HEK293 (cell line): ENCODE data around the gene SNRNP40.
A peak's percentile ranks its signal among the peaks of the same experiment; 100 is the strongest.

ENCODE experiments used
- CTCF ChIA-PET: fragments of 350-600 bp; formaldehyde crosslinking; extraction: SDS; loops from one replicate; lab custom pipeline; 2021; ENCODE audit warnings: antibody characterized with exemption; lab: Yijun Ruan, JAX
- POLR2A ChIA-PET: fragments of 300-600 bp; formaldehyde crosslinking; extraction: SDS; loops from one replicate; lab custom pipeline; 2020; ENCODE audit warnings: antibody characterized with exemption, inconsistent platforms; lab: Yijun Ruan, JAX
- H3K27ac ChIP-seq: fragments of 200-500 bp; sonication (Bioruptor generic); 2 replicates; pipeline ENCODE4 v1.5.1; 2014; ENCODE audit warnings: low read depth, low read length, control low read depth, inconsistent platforms; ENCODE audit errors: extremely low read depth
- H3K36me3 ChIP-seq, 2 experiments: fragments of 200-500 bp in 1 of 2; sonication (Bioruptor generic) in 1 of 2; 1 replicate in 1 of 2; 2 replicates in 1 of 2; pipeline ENCODE4 v1.5.1; 2014 to 2017; ENCODE audit warnings: inconsistent platforms in 2 of 2, low read length in 2 of 2; ENCODE audit not compliant: control insufficient read depth in 2 of 2, insufficient read depth in 1 of 2
- H3K4me1 ChIP-seq: fragments of 200-500 bp; sonication (Bioruptor generic); 2 replicates; pipeline ENCODE4 v1.5.1; 2014; ENCODE audit warnings: mild to moderate bottlenecking, low read length, inconsistent platforms; ENCODE audit not compliant: control insufficient read depth, insufficient read depth
- H3K4me3 ChIP-seq: 2 replicates; pipeline ENCODE4 v1.5.1; 2011; ENCODE audit warnings: low read depth, mild to moderate bottlenecking, control low read depth, low read length, moderate library complexity
- H3K9me3 ChIP-seq: fragments of 200-500 bp; sonication (Bioruptor generic); 2 replicates; pipeline ENCODE4 v1.5.1; 2014; ENCODE audit warnings: low read depth, low read length, inconsistent platforms; ENCODE audit not compliant: control insufficient read depth, insufficient read depth
- GFI1B ChIP-seq: fragments of 450-650 bp; formaldehyde crosslinking; IDR thresholded peaks from 2 replicates; pipeline ENCODE4 v1.5.1; 2016; ENCODE audit warnings: missing biosample characterization, missing genetic modification characterization
- RBAK ChIP-seq: fragments of 450-650 bp; formaldehyde crosslinking; IDR thresholded peaks from 2 replicates; pipeline ENCODE4 v1.5.1; 2016; ENCODE audit warnings: missing biosample characterization, missing genetic modification characterization
- SALL2 ChIP-seq: fragments of 450-650 bp; formaldehyde crosslinking; IDR thresholded peaks from 2 replicates; pipeline ENCODE4 v1.5.0; 2017; ENCODE audit warnings: missing biosample characterization, mild to moderate bottlenecking, missing genetic modification characterization, borderline replicate concordance
- SP3 ChIP-seq: fragments of 450-650 bp; formaldehyde crosslinking; IDR thresholded peaks from 2 replicates; pipeline ENCODE4 v1.5.1; 2016; ENCODE audit warnings: missing biosample characterization, missing genetic modification characterization
- ZBTB10 ChIP-seq: fragments of 450-650 bp; formaldehyde crosslinking; IDR thresholded peaks from 2 replicates; pipeline ENCODE4 v1.5.1; 2016; ENCODE audit warnings: missing biosample characterization, missing genetic modification characterization
- ZBTB21 ChIP-seq: fragments of 450-650 bp; formaldehyde crosslinking; IDR thresholded peaks from 2 replicates; pipeline ENCODE4 v1.5.1; 2017; ENCODE audit warnings: missing biosample characterization, missing genetic modification characterization
- ZEB2 ChIP-seq: fragments of 450-650 bp; formaldehyde crosslinking; IDR thresholded peaks from 2 replicates; pipeline ENCODE4 v1.5.1; 2016; ENCODE audit warnings: missing biosample characterization, missing genetic modification characterization
- ZFP3 ChIP-seq: fragments of 450-650 bp; formaldehyde crosslinking; IDR thresholded peaks from 2 replicates; pipeline ENCODE4 v1.5.1; 2016; ENCODE audit warnings: low read depth, missing biosample characterization, missing genetic modification characterization
- ZFP41 ChIP-seq: fragments of 450-650 bp; formaldehyde crosslinking; IDR thresholded peaks from 2 replicates; pipeline ENCODE4 v1.5.1; 2016; ENCODE audit warnings: missing biosample characterization, missing genetic modification characterization, borderline replicate concordance
- ZIC2 ChIP-seq: fragments of 450-650 bp; formaldehyde crosslinking; IDR thresholded peaks from 2 replicates; pipeline ENCODE4 v1.5.1; 2016; ENCODE audit warnings: missing biosample characterization, missing genetic modification characterization
- ZNF155 ChIP-seq: fragments of 450-650 bp; formaldehyde crosslinking; IDR thresholded peaks from 2 replicates; pipeline ENCODE4 v1.5.1; 2016; ENCODE audit warnings: missing biosample characterization, missing genetic modification characterization
- ZNF157 ChIP-seq: fragments of 450-650 bp; formaldehyde crosslinking; IDR thresholded peaks from 2 replicates; pipeline ENCODE4 v1.5.1; 2016; ENCODE audit warnings: missing biosample characterization, missing genetic modification characterization
- ZNF248 ChIP-seq: fragments of 450-650 bp; formaldehyde crosslinking; IDR thresholded peaks from 2 replicates; pipeline ENCODE4 v1.5.1; 2017; ENCODE audit warnings: missing biosample characterization, missing genetic modification characterization
- ZNF311 ChIP-seq: fragments of 450-650 bp; formaldehyde crosslinking; IDR thresholded peaks from 2 replicates; pipeline ENCODE4 v1.5.1; 2017; ENCODE audit warnings: missing biosample characterization, missing genetic modification characterization, borderline replicate concordance
- ZNF350 ChIP-seq: fragments of 450-650 bp; formaldehyde crosslinking; IDR thresholded peaks from 2 replicates; pipeline ENCODE4 v1.5.0; 2017; ENCODE audit warnings: missing biosample characterization, mild to moderate bottlenecking, missing genetic modification characterization
- ZNF391 ChIP-seq: fragments of 450-650 bp; formaldehyde crosslinking; IDR thresholded peaks from 2 replicates; pipeline ENCODE4 v1.5.1; 2016; ENCODE audit warnings: low read depth, missing biosample characterization, missing genetic modification characterization, borderline replicate concordance
- ZNF423 ChIP-seq: fragments of 450-650 bp; formaldehyde crosslinking; IDR thresholded peaks from 2 replicates; pipeline ENCODE4 v1.5.1; 2016; ENCODE audit warnings: missing biosample characterization, missing genetic modification characterization
- ZNF514 ChIP-seq: fragments of 450-650 bp; formaldehyde crosslinking; IDR thresholded peaks from 2 replicates; pipeline ENCODE4 v1.5.1; 2016; ENCODE audit warnings: missing biosample characterization, missing genetic modification characterization
- ZNF670 ChIP-seq: fragments of 450-650 bp; formaldehyde crosslinking; IDR thresholded peaks from 2 replicates; pipeline ENCODE4 v1.5.1; 2016; ENCODE audit warnings: missing biosample characterization, missing genetic modification characterization, low read depth
- ZNF692 ChIP-seq: fragments of 450-650 bp; formaldehyde crosslinking; IDR thresholded peaks from 2 replicates; pipeline ENCODE4 v1.5.1; 2016; ENCODE audit warnings: missing biosample characterization, missing genetic modification characterization
- ZNF701 ChIP-seq: fragments of 450-650 bp; formaldehyde crosslinking; IDR thresholded peaks from 2 replicates; pipeline ENCODE4 v1.5.1; 2016; ENCODE audit warnings: missing biosample characterization, missing genetic modification characterization
- ZNF747 ChIP-seq: fragments of 450-650 bp; formaldehyde crosslinking; IDR thresholded peaks from 2 replicates; pipeline ENCODE4 v1.5.1; 2016; ENCODE audit warnings: missing biosample characterization, missing genetic modification characterization
- ZNF777 ChIP-seq: fragments of 450-650 bp; formaldehyde crosslinking; IDR thresholded peaks from 2 replicates; pipeline ENCODE4 v1.5.1; 2017; ENCODE audit warnings: missing biosample characterization, missing genetic modification characterization, borderline replicate concordance
- ZNF792 ChIP-seq: fragments of 450-650 bp; formaldehyde crosslinking; IDR thresholded peaks from 2 replicates; pipeline ENCODE4 v1.5.1; 2016; ENCODE audit warnings: missing biosample characterization, missing genetic modification characterization
- ZNF843 ChIP-seq: fragments of 450-650 bp; formaldehyde crosslinking; IDR thresholded peaks from 2 replicates; pipeline ENCODE4 v1.5.1; 2016; ENCODE audit warnings: missing biosample characterization, missing genetic modification characterization
- ZSCAN30 ChIP-seq: fragments of 450-650 bp; IDR thresholded peaks from 2 replicates; pipeline ENCODE4 v1.5.1; 2018; ENCODE audit warnings: missing biosample characterization, mild to moderate bottlenecking, missing genetic modification characterization, moderate library complexity
- TF ChIP-seq, protein P1 (sequence below): fragments of 450-650 bp; formaldehyde crosslinking; IDR thresholded peaks from 2 replicates; pipeline ENCODE4 v1.5.1; 2016; ENCODE audit warnings: missing biosample characterization, missing genetic modification characterization
- TF ChIP-seq, protein P2 (sequence below): fragments of 450-650 bp; formaldehyde crosslinking; IDR thresholded peaks from 2 replicates; pipeline ENCODE4 v1.5.1; 2016; ENCODE audit warnings: missing biosample characterization, missing genetic modification characterization
- TF ChIP-seq, protein P3 (sequence below): fragments of 450-650 bp; formaldehyde crosslinking; IDR thresholded peaks from 2 replicates; pipeline ENCODE4 v1.5.1; 2017; ENCODE audit warnings: missing biosample characterization, missing genetic modification characterization

The SNRNP40 gene

GRCh38 chr1:31296486-31297276, at the start of gene SNRNP40, which contains the start of gene ZCCHC17:
Gene SNRNP40 (minus strand): TSS chr1:31296788. CDS start chr1:31296751, 37 bp downstream.
Gene ZCCHC17 (plus strand): TSS chr1:31297032. CDS start chr1:31310099, 13,067 bp downstream.
- Histone ChIP-seq H3K4me1 (peaks cover 8% of the 10 kb centered on the region; the same call in 1 of the 2 replicates), H3K36me3 (peaks cover 18 to 42% of the 10 kb centered on the region in 2 experiments), H3K27ac (peak within 1 kb of the TSS; percentile 40; the same call in 1 of the 2 replicates), H3K4me3 (peak within 1 kb of the TSS; percentile 86), H3K9me3 (no peaks in the 10 kb centered on the region)
- ChIA-PET POLR2A (interaction anchor here (0.5 to 2.2 kb wide), 38 partner anchors 9 to 348 kb away, joined by 3 to 39 read pairs (median 4); partner anchors contain the start of genes FABP3 and PEF1), CTCF (interaction anchor here (0.5 to 2.5 kb wide), 5 partner anchors 12 to 115 kb away, joined by 3 to 20 read pairs (median 4); no protein-coding TSS in a partner anchor)
- TF ChIP-seq ZNF423 (no peak), ZFP3 (tag by site-specific recombination) (no peak), ZNF248 (tag by site-specific recombination) (no peak), SALL2 (tag by site-specific recombination) (no peak), ZEB2 (tag by site-specific recombination) (no peak), ZNF747 (tag by site-specific recombination) (no peak), ZIC2 (tag by site-specific recombination) (no peak), ZFP41 (no peak), ZNF792 (tag by site-specific recombination) (no peak; the same call in 1 of the 2 replicates), ZBTB21 (peak; percentile 37), ZNF157 (no peak), ZNF692 (tag by site-specific recombination) (peak; percentile 35), ZBTB10 (tag by site-specific recombination) (peak; percentile 60; the same call in 1 of the 2 replicates), ZNF701 (tag by site-specific recombination) (no peak), SP3 (tag by site-specific recombination) (peak; percentile 84), ZNF670 (tag by site-specific recombination) (no peak), ZNF311 (tag by site-specific recombination) (no peak), ZNF155 (tag by site-specific recombination) (no peak), ZSCAN30 (peak; percentile 48), RBAK (tag by site-specific recombination) (no peak), ZNF514 (tag by site-specific recombination) (no peak), ZNF777 (tag by site-specific recombination) (no peak), ZNF391 (tag by site-specific recombination) (peak; percentile 77), GFI1B (tag by site-specific recombination) (no peak), ZNF843 (tag by site-specific recombination) (no peak), ZNF350 (tag by site-specific recombination) (no peak)
- TF ChIP-seq, protein P1, sequence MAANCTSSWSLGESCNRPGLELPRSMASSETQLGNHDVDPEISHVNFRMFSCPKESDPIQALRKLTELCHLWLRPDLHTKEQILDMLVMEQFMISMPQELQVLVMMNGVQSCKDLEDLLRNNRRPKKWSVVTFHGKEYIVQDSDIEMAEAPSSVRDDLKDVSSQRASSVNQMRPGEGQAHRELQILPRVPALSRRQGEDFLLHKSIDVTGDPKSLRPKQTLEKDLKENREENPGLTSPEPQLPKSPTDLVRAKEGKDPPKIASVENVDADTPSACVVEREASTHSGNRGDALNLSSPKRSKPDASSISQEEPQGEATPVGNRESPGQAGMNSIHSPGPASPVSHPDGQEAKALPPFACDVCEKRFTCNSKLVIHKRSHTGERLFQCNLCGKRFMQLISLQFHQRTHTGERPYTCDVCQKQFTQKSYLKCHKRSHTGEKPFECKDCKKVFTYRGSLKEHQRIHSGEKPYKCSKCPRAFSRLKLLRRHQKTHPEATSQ (tag by site-specific recombination), result no peak
- TF ChIP-seq, protein P2, sequence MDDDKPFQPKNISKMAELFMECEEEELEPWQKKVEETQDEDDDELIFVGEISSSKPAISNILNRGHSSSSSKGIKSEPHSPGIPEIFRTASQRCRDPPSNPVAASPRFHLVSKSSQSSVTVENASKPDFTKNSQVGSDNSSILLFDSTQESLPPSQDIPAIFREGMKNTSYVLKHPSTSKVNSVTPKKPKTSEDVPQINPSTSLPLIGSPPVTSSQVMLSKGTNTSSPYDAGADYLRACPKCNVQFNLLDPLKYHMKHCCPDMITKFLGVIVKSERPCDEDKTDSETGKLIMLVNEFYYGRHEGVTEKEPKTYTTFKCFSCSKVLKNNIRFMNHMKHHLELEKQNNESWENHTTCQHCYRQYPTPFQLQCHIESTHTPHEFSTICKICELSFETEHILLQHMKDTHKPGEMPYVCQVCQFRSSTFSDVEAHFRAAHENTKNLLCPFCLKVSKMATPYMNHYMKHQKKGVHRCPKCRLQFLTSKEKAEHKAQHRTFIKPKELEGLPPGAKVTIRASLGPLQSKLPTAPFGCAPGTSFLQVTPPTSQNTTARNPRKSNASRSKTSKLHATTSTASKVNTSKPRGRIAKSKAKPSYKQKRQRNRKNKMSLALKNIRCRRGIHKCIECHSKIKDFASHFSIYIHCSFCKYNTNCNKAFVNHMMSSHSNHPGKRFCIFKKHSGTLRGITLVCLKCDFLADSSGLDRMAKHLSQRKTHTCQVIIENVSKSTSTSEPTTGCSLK (tag by site-specific recombination), result no peak
- TF ChIP-seq, protein P3, sequence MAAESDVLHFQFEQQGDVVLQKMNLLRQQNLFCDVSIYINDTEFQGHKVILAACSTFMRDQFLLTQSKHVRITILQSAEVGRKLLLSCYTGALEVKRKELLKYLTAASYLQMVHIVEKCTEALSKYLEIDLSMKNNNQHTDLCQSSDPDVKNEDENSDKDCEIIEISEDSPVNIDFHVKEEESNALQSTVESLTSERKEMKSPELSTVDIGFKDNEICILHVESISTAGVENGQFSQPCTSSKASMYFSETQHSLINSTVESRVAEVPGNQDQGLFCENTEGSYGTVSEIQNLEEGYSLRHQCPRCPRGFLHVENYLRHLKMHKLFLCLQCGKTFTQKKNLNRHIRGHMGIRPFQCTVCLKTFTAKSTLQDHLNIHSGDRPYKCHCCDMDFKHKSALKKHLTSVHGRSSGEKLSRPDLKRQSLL (tag by site-specific recombination), result no peak
